ENCODE measurements around the gene WDR4. TPM values are rescaled to one million over a fixed set of nuclear protein-coding genes. Genes with fewer than 3 reads are reported as not detected.
"Not testable (repeated sequence)": the region's sequence is repeated elsewhere in the genome, so short reads cannot be mapped to it uniquely, and the experiment has no call there.

Gene WDR4
- total RNA-seq, 1 donor from 2014 or later: 10.2 TPM

DNA sequence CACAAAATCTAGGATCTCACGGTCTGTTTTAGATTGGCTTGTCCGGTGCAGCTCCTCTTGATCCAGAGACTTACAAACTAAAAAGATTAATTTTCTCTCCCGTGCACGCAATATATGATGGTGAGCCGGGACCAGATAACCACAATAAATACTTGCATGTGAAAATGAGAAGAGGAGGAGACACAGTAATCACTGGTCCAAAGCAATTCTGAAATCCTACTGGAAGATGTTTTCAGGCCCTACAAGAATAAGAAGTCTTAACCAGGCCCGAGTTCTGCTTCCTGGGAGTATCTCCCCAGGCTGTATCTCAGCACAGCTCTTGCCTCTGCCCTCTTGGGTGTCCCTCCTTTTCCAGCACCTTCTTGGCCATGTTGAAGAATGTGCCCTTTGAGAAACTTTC is 1.0 kb upstream of the WDR4 start:
- FAIRE-seq: no peak
- DNase-seq (ENCODE audit: low spot score in 2 of 2): no peak

DNA sequence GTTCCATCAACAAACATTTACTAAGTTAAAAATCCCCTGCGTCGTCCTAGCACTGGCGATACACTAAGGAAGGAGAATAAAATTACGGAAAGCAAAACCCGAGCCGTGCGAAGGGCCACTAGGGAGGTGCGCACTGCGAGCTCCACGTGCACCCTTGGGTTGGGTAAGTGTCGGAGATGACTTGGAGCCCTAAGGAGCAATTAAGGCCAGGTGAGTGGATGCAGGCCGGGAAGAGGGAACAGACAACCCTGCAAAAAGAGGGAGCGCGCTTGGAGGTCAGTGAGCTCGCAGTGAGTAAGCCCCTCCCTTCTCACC is 704 bp downstream of the WDR4 start:
- no peak for FAIRE-seq
- DNase-seq (ENCODE audit: low spot score in 2 of 2): no peak

DNA sequence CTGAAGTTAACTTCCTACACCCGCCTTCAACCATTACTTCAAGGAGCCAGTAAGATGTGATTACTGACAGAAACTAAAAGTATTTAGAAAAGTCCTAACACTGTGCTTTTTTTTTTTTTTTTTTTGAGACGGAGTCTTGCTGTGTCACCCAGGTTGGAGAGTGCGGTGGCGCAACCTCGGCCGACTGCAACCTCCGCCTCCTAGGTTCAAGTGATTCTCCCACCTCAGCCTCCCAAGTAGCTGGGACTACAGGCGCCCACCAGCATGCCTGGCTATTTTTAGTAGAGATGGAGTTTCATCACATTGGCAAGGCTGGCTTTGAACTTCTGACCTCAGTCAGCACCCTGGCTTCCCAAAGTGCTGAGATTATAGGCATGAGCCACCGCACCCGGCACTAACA is 3.5 kb downstream of the WDR4 start:
- not testable (repeated sequence) for FAIRE-seq; DNase-seq (ENCODE audit: low spot score in 2 of 2)

DNA sequence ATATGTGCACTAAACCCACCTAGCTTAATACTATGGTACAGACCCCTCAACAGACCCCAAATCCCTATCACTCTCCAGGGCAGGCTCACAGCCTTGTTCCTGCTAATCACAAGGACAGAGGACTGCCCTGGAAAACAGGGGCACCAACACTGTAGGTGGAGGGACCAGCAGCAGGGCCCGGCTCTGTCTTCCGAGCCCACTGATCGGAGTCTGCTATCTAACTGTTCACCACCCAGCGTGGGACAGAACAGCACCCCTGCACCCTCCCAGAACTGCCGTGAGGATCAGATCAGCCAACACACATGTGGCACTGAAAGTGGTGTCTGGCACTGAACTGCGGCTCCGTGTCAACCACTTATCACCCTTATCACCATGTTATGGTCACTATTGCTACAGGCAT is 6.2 kb downstream of the WDR4 start:
- DNase-seq (ENCODE audit: low spot score in 2 of 2) (no peak), FAIRE-seq (no peak)

DNA sequence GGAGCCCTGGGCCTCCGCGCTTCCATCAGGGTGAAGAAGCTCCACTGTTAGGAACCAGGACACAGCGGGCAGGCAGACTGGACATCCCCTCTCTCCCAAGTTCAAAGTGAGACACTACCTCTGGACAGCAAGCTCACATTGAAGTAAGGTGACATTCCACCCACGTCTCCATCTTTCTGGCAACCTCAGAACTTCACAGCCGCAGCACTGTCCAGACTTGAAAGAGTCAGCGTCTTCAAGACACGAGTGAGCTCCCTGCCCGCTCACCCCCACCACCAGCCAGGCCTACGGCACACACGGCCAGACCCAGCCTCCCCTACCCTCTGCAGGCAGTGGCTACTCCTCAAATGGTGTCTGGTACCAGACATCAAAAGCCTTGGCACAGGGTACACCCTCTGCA is 11.1 kb downstream of the WDR4 start:
- FAIRE-seq (no peak), DNase-seq (ENCODE audit: low spot score in 2 of 2) (no peak)

DNA sequence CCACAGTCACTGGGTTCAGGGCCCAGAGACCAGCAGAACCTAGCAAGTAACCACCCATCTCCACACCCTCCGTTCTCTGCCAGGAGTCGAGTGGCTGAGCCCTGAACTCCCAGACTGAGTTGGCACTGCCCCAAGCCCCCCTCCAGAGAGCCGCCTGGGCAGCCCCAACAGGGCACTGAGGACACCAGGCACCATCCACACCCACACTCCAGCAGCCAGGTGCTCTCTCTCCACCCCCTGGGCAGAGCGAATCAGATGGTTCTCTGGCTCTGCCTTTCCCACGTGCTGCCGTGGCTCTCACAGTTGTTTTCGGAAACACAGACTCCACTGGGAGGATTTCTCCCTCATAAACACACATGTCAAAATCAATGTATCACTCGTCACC is 13.6 kb downstream of the WDR4 start:
- DNase-seq (ENCODE audit: low spot score in 2 of 2) (peak in 1 of 2 donors; percentile 9), FAIRE-seq (no peak)

DNA sequence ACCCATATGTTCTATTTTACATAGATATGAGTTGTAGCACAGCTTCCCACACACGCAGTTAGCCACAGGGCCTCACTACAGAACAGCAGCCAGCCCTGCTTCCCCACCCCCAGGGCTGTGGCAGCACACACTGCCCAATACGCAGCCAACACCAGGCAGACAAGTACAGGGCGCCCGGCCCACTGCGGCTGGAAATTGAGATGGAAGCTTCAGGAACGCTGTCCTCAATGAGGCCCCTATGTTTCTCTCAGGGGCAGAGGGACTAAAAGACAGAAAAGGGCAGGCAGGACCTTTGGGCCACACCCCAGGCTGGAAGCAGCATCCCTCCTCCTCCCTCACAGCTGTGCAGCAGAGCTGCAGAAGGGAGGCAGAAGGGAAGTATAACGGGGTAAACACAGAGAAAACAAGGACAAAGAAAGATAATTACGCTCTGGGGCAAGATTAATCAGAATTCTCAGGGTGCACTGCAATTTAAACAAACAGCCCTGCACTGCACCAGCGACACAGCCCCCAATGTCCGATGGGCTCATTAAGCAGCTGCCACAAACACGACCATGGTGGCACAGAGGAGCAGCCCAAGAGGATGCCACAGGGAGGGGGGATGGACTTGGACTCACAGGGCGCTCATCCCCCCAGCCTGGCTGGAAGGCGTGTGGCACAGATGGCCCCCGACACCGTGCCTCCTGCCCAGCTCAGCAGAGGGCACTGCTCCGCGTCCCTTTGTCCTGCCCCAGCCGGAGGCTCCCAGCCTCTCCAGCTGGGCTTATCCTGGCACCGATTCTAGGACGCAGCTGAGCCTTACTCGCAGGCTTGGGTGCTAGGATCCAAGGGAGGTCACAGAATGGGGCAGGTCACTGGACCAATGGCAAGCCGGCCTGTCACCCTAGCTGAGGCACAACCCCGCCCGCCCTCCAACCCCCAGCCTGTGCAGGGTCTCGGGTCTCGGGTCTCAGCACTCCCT is 14.2 kb downstream of the WDR4 start:
- FAIRE-seq: no peak

DNA sequence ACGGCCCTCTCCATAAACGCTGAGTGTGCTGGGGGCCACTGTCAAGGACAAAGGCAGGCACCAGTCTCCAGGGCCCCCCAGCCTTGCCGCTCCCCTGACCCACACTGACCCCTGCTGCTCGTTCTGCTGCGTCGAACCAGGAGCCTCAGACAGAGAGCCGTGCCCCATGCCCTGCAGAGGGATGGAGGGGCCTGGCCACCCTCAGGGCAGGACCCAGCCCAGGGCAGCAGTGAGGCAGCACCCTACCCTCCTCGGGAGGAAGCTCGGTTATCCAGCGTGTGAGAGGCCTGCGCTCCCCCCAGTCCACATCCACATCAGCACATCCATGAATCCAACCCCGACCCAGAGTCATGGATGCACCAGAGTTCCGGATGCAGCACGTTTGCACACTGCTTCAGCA is 15.1 kb downstream of the WDR4 start:
- DNase-seq (ENCODE audit: low spot score in 2 of 2): no peak
- no peak for FAIRE-seq

More for the DNA sequence above, 14.2 kb downstream of the WDR4 start:
- DNase-seq (ENCODE audit: low spot score in 2 of 2): peak in 1 of 2 donors; percentile 62

DNA sequence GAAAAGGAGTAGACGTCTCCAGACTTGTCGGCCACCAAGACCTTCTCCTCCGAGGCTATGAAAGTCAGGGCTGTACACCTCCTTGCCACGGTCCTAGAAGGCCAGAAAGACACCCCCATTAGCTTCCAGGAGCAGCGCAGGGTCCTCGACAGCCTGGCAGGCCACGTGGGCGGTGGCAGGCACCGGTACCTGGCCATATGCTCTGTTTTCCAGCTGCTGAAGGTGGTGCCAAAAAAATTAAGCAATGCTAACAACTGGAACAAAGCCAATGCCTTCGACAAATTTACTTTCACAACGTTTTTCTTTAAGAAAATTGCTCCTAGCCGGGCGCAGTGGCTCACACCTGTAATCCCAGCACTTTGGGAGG is 15.9 kb downstream of the WDR4 start:
- no peak for FAIRE-seq
- DNase-seq (ENCODE audit: low spot score in 2 of 2): no peak

DNA sequence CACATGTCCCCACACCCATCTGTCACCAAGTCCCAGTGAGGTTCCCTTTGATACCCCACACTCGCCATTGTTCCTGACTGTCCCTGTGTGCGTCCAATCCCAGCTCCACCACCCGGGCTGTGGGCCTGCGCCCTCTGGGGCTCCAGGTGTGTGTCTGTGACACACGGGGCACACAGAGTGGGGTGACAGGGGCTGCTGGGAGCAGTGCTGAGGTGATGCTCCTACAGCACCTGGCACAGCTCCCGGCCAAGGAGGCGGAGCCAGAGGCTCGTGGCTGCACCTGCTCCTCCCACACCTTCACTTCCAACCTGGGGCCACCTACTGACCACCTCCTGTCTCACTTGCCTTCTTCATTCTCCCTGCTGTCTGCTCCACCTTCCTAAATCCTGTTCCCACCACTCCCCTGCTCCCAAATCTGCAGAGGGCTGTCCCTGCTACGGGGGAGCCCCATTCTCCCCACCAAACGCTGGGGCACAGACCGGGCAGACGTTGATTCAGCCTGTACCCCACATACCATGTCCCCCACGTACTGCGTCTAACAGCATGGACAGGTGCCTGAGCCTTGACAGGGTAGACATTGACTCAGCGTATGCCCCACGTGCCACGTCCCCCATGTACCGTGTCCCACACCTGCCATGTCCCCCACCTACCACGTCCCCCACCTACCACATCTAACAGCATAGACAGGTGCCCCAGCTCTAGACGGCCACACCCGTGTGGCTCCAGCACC is 16.4 kb downstream of the WDR4 start:
- DNase-seq (ENCODE audit: low spot score in 2 of 2): no peak
- FAIRE-seq: no peak

DNA sequence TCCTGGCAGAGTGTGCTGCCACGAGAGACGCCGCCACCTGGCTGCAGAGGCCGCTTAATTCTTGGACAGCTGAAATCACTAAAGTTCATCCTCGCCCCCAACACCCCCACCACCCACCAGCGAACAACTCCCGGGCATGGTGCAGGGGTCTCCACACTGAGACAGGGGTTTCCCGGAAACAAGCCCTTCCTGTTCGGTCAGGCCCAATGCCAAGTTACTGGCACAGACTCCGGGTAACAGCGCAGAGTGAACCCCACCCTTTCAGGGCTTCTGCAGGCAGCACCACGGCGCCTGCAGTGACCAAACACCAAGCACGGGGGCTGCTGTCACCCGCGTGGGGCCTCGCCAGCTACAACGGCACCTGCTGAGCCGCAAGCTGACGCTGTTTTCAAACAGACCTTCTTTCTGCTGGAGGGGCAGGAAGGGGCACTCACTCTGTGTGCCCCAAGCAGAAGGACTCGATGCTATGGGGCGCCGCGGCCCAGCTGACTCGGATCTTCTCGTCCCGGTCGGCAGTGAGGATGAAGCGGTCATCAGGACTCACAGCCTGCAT is 17.4 kb downstream of the WDR4 start:
- no peak for FAIRE-seq
- DNase-seq (ENCODE audit: low spot score in 2 of 2): no peak

DNA sequence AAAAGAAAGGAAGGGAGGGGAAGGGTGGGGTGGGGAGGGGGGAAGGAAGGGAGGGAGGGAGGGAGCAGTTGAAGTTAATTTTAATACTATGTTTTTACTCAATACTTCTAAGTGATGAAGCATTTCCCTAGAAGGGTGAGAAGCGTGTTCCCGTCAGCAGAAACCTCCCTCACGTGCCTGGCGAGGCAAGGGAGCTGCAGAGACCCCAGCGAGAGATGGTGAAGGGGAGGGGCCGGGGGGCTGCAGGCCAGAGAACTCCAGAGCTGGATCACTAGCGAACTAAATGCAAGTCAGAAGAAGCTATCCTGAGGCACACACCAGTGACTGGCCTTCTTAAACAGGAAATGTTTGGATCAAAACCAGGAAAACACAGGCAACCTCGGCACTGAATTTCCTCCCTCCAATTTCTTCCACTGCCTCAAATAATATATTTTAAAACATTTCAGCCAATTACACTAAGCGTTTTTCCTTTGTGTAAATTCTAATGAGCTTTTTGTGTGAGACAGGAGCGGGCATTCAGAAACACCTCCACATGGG is 18.0 kb downstream of the WDR4 start:
- FAIRE-seq: no peak
- no peak for DNase-seq (ENCODE audit: low spot score in 2 of 2)

DNA sequence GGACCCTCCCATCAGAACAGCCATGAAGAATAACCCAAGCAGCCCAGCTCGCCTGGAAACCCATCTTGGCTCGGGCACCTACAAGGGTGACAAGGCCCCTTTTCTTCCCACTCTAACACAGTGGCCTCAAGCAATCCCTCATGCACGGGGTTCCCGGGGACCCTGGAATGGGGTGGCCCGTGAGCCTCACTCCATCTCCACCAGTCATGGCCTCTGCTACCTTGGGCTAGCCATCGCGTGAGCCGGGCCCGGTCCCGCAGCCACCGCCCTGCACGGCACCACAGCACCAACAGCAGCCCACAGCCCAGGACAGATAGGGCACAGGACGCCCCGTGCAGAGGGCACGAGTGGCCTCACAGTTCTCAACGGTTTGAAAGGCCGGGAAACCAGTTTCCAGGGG is 19.0 kb downstream of the WDR4 start:
- FAIRE-seq (no peak), DNase-seq (ENCODE audit: low spot score in 2 of 2) (no peak)

DNA sequence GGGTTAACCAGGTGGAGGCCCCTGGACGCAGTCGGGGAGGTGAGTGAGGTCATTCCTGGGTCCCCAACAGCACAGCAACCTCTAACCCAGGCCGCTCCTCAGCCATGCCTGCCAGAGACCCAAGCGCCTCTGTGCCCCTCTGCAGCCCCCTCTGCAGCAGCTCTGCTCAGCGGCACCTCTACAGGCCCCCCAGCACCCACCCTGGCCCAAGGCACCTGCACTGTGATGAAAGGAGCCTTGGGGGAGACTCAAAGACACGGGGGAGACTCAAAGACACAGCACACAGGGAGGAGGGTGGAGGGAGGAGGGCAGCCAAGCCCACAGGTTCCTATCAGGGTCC is 19.5 kb downstream of the WDR4 start:
- no peak for DNase-seq (ENCODE audit: low spot score in 2 of 2)
- FAIRE-seq: no peak

DNA sequence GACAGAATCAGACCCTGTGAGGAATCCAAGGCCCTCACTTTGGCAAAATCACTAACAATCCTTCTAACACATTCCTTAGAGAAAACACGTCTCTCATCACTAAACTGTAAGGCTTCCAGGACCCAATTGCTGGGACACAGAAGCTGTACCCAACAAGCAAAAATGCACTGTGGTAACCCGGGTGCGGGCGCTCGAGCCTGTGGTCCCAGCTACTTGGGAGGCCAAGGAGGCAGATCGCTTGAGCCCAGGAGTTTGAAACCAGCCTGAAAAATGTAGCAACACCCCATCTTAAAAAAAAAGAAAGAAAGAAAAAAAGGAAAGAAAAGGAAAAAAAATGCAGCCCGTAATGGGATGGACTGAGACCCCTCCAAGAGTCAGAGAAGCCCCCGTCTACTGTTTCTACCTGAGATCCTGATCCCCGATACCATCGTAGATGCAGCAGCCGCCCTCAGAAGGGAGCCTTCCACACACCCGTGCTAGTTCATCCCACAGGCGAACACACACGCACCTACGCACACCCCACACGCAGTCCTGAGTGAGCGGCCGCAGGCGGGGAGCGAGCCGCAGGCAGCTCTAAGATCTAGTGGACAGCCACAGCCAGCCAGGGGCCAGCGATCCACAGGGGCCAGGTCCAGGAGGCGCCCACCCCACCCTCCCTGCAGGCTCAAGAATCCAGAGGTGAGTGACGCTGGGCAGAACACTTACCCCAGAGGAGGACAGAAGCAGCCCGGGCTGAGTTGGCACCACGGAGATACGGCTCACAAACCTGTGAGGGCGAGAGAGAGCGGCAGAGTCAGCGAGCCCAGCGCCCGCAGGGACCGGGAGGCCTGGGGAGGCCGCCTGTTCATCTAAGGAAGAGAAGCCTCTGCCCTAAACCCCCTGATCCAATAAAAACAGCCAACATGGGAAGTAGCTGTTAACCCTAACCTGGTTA is 20.1 kb downstream of the WDR4 start:
- no peak for DNase-seq (ENCODE audit: low spot score in 2 of 2)
- FAIRE-seq: no peak

DNA sequence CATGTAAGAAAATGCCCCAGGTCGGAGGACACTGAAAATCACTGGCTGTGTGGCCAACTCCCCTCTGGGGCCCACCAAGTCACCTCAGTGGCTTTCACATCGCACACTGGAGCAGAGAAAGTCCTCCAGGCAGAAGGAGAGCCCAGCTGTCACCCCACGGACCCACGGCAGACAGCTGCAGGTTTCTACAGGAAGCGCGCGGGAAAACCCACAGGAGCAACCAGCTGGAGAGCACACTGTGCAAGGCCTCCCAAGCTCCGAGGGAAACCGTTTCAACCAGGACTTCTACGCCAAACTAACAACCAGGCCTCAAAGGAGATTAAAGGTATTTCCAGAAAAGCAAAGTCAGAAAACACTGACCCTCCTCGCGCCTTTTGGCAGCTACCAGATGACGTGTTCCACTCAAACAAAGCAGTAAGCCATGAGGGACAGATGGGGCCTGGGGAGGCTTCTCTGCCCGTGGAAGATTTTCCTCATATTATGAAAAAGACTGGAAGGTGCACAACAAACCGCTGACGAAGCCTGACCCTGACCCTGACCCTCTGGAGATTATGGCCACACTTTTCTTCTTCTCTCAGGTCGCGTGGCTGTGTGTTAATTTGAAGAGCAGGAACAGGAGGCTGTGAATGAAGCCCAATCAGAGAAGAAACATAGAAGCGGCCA is 21.0 kb downstream of the WDR4 start:
- FAIRE-seq (no peak), DNase-seq (ENCODE audit: low spot score in 2 of 2) (no peak)

DNA sequence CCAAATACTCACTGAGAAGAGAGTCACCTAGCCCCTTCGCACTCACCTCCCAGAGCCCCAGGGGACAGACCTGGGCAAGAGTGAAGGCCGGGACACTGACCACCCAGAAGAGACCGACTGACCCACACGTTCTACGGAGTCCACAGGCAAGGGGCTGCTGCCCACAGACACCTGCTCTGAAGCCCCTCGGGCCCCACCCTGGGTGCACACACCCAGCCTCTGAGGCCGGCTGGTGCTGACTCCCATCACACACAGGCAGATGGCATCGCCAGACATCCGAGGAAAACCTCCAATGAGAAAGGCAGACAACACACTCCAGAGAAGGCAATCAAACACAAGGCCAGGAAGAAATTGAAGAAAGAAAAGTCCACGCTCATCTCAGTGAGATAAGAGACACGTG is 22.1 kb downstream of the WDR4 start:
- FAIRE-seq: no peak
- DNase-seq (ENCODE audit: low spot score in 2 of 2): no peak

DNA sequence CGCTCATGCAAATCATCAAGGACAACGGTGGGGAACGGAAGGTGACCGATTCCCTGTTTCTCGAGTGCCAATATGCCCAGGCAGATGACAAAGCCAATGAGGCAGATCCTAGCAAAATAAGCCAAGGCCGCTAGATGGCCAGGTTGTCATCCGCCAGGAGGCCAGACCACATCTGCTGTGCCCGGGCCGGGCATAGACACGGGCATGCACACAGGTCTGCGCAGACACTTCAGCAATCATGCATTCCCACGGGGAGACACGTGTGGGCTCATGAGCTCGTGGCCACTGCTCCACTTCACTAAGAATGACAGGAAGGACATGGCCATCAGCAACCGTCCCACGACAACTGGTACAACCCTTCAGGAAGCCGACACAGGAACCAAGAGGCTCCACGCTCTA is 23.4 kb downstream of the WDR4 start:
- FAIRE-seq: no peak
- no peak for DNase-seq (ENCODE audit: low spot score in 2 of 2)

DNA sequence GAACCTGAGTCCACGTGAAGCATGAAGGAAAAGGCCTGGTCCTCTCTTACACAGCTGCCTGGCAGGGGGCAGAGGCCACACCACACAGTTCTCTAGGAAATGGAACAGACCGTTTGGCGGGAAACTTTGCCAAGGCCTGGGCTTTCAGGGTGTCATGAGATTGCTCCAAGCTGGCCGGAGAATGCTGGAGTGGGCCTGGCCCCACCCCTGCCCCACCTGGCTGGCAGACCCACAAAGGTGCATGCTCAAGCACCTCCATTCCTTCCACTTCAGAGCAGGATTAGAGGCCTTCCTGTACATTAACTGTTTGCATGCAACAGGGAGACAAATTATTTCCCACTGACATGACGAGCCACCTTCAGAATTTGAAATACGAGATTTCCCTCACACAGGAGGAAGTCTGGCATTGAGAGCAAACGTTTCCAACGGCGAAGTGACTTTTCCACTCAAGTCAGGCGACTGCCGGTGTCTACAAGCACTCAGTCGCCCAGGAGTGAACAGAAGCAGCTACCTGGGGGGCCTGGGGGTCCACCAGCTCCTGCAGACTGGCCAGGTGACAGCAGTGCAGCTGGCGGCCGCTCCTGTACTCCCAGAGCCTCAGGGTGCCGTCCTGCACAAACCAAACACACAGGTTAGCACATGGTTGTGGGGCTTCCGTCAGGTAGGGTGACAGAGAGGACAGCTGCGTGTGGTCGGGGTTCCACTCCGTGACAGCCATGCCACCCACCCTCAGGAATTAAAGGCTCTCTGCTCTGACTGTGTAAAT is 24.0 kb downstream of the WDR4 start:
- FAIRE-seq (no peak), DNase-seq (ENCODE audit: low spot score in 2 of 2) (no peak)
